Naive B cell (primary cell): ENCODE data around the gene TSR3. TPM values are rescaled to one million over a fixed set of nuclear protein-coding genes. Genes with fewer than 3 reads are reported as not detected.

Experiments used
- ATAC-seq, 2 donors: fragments of 150-1000 bp; cut with Tn5 transposase; 2 replicates each; pipeline ENCODE4 v1.10.0; 2021; ENCODE audit warnings: low read depth in 2 of 2, mild to moderate bottlenecking in 2 of 2, moderate library complexity in 2 of 2
- DNase-seq: peaks from one replicate; pipeline ENCODE4 v3.0.0; 2022
- H3K27ac Mint-ChIP-seq, 6 donors: one replicate each; pipeline ENCODE4 v1.8.0; 2020 to 2022; ENCODE audit warnings: mild to moderate bottlenecking in 6 of 6, mixed read lengths in 6 of 6, moderate library complexity in 5 of 6, inconsistent platforms in 2 of 6
- H3K27me3 Mint-ChIP-seq, 3 donors: one replicate each; pipeline ENCODE4 v1.8.0; 2021 to 2022; ENCODE audit warnings: mixed read lengths in 3 of 3, mild to moderate bottlenecking in 1 of 3
- H3K36me3 Mint-ChIP-seq, 2 donors: one replicate each; pipeline ENCODE4 v1.8.0; 2020 to 2022; ENCODE audit warnings: mixed read lengths in 2 of 2, inconsistent platforms in 1 of 2, mild to moderate bottlenecking in 1 of 2
- H3K4me1 Mint-ChIP-seq, 3 donors: one replicate each; pipeline ENCODE4 v1.8.0; 2020 to 2022; ENCODE audit warnings: mixed read lengths in 3 of 3, inconsistent platforms in 1 of 3, mild to moderate bottlenecking in 1 of 3, moderate library complexity in 1 of 3
- H3K4me3 Mint-ChIP-seq, 8 donors: one replicate each; pipeline ENCODE4 v1.8.0; 2020 to 2022; ENCODE audit warnings: mild to moderate bottlenecking in 8 of 8, mixed read lengths in 8 of 8, moderate library complexity in 8 of 8, inconsistent platforms in 2 of 8
- H3K9me3 Mint-ChIP-seq, 7 donors: one replicate each; pipeline ENCODE4 v1.8.0; 2020 to 2022; ENCODE audit warnings: mixed read lengths in 7 of 7, mild to moderate bottlenecking in 5 of 7, inconsistent platforms in 2 of 7, moderate library complexity in 1 of 7
- polyA plus RNA-seq, 6 donors: library from polyadenylated mRNA; unstranded; fragments of 300-500 nt; fragmentation: Illumina TruSeq; gene quantifications; one replicate each; pipeline ENCODE4 v1.2.3, GENCODE V29; 2021; ENCODE audit warnings: low read depth in 6 of 6

TSR3 gene
- polyA plus RNA-seq, 6 donors from 2014 or later = 87.9 to 103 (median 99.1) TPM

DNA sequence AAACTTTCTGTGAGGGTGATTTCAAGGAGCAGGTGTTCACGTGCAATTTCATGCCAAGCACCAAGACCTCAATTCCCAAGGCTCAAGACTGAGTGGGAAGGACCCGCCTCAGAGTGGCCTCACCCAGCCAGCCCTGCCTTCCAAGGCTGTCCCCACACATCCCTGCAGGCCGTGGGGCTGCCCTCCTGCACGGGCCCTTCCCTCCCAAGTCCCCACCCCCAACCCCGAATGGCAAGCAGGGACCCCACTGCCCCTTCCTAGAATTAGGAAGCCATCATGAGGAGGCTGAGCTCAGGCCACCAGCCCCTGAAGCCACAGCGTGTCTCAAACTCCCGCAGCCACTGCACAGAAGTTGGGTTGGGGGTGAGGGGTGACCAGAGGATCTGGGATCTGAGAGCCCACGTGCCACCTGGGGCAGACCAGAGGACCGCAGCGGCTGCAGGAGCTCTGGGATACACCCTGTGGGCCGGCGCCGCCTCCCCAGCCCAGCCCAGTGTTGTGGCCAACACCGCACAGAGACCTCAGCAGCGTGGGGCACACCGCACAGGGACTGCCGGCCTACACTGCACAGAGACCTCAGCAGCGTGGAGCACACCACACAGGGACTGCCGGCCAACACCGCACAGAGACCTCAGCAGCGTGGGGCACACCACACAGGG lies 20.7 kb upstream of the TSR3 start:
- Mint-ChIP-seq H3K4me1 (peaks cover 0 to 4% (median 4%) of the 10 kb centered on the region in 3 donors), H3K9me3 (no peaks in the 10 kb centered on the region), H3K27me3 (no peaks in the 10 kb centered on the region), H3K36me3 (no peaks in the 10 kb centered on the region), H3K4me3 (no peak overlapping the region), H3K27ac (no peak overlapping the region)
- DNase-seq = no peak
- ATAC-seq = no peak

DNA sequence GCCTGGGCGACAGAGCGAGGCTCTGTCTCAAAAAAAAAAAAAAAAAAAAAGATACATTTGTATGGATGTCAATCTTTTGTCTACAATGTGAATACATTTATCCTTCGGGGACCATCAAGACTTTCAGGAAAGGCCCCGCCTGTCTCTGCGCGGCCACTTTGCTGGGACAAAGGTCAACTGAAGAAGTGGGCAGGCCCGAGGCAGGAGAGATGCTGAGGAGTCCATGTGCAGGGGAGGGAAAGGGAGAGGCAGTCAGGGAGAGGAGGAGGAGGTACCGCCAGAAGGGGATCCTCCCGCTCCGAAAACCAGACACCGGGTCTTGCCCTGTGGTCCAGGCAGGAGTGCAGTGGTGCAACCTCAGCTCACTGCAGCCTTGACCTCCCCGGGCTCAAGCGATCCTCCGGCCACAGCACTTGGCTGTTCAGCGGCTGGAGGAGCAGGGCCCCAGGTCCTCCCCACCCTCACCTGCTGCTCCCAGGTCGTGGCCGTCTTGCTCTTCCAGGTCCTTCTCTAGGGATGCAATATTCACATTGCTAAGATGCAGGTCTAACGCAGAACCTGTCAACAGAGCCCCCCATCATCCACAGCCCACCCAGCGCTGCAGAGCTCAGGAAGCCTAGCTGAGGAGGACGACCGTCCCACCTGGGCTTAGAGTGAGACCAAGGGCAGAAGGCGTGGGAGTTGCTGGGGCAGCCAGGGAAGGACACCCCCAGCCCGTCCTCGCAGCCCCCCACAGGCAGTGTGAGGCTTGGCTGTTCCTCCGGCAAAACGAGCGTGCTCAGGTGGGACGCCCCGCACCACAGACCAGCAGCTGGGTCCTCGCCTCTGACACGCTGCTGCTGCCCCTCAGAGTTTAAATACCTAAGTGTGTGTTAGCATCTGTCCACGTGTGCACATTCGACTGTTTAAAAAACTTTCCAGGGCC lies 19.6 kb upstream of the TSR3 start:
- H3K27ac Mint-ChIP-seq = peak overlapping the region in 1 of 6 donors; percentile 69
- no peak for ATAC-seq

DNA sequence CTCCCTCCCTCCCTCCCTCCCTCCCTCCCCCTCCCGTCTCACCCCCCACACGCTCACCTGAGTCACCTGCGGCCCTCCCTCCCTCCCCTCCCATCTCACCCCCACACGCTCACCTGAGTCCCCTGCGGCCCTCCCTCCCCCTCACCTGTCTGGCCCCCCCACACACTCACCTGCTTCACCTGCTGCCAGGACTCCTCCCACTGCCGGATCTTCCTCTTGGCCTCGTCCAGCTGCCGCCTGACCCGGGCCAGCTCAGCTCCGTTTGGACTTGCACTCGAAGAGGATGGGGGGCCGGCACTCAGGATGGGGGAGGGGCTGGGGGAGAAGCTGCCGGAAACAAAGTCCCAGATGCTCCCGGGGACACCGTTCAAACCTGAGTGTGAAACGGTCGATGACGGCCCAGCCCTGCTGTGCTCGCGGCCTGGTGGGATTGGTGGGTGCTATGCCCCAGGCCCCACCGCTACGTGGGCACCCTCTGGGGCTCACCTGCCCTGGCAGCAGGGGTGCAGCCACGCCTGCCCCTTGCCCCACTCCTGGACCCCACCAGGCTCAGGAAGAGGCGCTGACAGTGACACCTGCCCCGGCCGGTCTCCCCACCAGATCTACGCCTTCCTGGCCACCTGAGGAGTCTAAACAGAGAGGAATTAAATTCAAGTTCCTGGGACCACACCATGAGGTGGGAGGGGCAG lies 16.0 kb upstream of the TSR3 start:
- H3K4me3 Mint-ChIP-seq = no peak overlapping the region
- ATAC-seq (no peak), DNase-seq (no peak)
- H3K27me3 Mint-ChIP-seq = no peaks in the 10 kb centered on the region
- peaks cover 0 to 4% (median 0%) of the 10 kb centered on the region in 3 donors for H3K4me1 Mint-ChIP-seq
- no peaks in the 10 kb centered on the region for H3K9me3 Mint-ChIP-seq
- H3K36me3 Mint-ChIP-seq = no peaks in the 10 kb centered on the region
- no peak overlapping the region for H3K27ac Mint-ChIP-seq

More for the DNA sequence above, 19.6 kb upstream of the TSR3 start:
- H3K9me3 Mint-ChIP-seq = no peaks in the 10 kb centered on the region
- peak overlapping the region in 1 of 8 donors; percentile 9 for H3K4me3 Mint-ChIP-seq
- H3K27me3 Mint-ChIP-seq = no peaks in the 10 kb centered on the region
- DNase-seq = no peak
- H3K4me1 Mint-ChIP-seq = peaks cover 0 to 2% (median under 1%) of the 10 kb centered on the region in 3 donors
- H3K36me3 Mint-ChIP-seq = no peaks in the 10 kb centered on the region

DNA sequence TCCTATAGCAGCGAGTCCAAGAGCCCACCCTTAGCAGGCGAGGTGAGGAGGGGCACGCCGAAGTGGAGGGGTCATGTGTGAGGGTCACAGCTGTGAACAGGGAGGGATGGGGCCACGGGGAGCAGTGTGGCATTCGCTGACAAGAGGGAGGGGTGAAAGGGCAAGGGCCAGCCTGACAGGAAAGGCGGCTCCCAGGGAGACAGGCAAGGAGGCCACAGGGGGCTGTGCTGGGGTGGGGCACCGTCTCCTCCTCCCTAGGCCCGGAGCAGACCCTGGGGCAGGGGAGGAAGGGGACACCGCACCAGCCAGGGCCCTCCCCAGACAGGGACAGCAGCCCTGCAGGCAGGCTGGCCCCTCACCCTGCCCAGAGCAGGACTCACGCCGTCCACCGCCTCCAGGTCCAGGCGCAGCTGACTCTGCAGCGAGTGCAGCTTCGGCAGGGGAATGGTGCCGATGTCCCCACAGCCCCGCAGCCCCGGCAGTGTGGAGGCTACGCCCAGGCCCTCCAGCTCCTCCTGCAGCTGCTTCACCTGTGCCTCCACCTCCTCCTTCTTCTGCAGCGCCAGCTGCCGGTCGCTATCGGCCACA lies 15.1 kb upstream of the TSR3 start:
- H3K9me3 Mint-ChIP-seq = no peaks in the 10 kb centered on the region
- H3K36me3 Mint-ChIP-seq = no peaks in the 10 kb centered on the region
- ATAC-seq (no peak), DNase-seq (no peak)
- peaks cover 0 to 4% (median 0%) of the 10 kb centered on the region in 3 donors for H3K4me1 Mint-ChIP-seq
- peak overlapping the region in 1 of 6 donors; percentile 91 for H3K27ac Mint-ChIP-seq
- peak overlapping the region in 1 of 8 donors; percentile 42 for H3K4me3 Mint-ChIP-seq
- H3K27me3 Mint-ChIP-seq = no peaks in the 10 kb centered on the region

DNA sequence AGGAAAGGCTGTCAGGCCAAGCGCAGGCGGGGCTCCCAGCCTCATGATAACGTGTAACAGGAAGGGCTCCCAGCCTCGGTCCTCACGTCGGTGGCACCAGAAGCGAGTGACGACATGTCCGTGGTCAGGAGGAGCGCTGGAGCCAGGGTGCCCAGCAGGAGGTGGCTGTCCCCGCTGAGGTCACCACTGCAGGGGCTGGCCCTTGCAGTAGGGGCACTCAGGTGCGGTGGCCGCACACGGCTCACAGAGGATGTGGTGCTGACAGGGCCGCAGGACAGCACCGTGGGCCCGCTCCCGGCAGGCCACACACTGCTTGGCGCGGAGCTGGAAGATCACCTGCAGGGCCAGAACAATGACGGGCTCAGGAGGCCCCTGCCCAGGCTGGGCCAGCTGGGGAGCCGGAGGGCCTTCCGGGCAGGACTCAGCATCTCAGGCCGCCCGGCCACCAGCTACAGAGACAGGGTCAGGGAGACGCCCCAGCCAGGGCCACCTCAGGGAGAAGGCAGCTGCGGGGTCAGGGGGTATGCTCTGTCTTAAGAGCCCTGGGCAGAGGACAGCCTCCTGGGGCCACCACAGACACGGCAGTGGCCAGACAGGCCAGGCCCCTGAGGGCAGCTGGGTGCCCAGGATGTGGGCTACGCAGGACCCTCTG lies 14.5 kb upstream of the TSR3 start:
- DNase-seq (no peak), ATAC-seq (no peak)
- Mint-ChIP-seq H3K4me3 (peak overlapping the region in 3 of 8 donors; percentile 42 to 70 (median 61)), H3K27me3 (no peaks in the 10 kb centered on the region), H3K27ac (peak overlapping the region in 2 of 6 donors; percentile 25 to 91), H3K4me1 (peaks cover 0 to 4% (median 0%) of the 10 kb centered on the region in 3 donors), H3K36me3 (no peaks in the 10 kb centered on the region), H3K9me3 (no peaks in the 10 kb centered on the region)

DNA sequence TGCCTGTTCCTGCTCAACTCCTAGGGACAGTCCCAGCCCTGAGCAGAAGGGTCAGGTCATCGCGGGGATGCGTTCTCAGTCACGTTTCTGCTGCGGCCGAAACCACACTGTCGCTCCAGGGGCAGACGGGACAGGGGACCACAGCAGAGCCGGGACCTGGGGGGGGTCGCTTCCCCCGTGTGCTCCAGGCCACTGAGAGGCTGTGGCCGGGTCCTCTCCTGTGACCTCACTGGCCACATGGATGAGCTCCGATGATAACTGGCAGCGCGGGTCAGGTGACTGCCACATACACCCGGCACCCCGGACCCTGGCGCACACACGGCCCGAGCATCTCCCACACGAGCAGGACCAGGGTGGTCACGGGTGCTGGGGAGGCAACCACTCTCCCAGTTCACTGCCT lies 12.8 kb upstream of the TSR3 start:
- H3K27ac Mint-ChIP-seq = no peak overlapping the region
- H3K4me1 Mint-ChIP-seq = peaks cover 0 to 4% (median 0%) of the 10 kb centered on the region in 3 donors
- no peaks in the 10 kb centered on the region for H3K36me3 Mint-ChIP-seq
- H3K4me3 Mint-ChIP-seq = no peak overlapping the region
- ATAC-seq = no peak
- no peak for DNase-seq
- H3K9me3 Mint-ChIP-seq = no peaks in the 10 kb centered on the region
- H3K27me3 Mint-ChIP-seq = no peaks in the 10 kb centered on the region

DNA sequence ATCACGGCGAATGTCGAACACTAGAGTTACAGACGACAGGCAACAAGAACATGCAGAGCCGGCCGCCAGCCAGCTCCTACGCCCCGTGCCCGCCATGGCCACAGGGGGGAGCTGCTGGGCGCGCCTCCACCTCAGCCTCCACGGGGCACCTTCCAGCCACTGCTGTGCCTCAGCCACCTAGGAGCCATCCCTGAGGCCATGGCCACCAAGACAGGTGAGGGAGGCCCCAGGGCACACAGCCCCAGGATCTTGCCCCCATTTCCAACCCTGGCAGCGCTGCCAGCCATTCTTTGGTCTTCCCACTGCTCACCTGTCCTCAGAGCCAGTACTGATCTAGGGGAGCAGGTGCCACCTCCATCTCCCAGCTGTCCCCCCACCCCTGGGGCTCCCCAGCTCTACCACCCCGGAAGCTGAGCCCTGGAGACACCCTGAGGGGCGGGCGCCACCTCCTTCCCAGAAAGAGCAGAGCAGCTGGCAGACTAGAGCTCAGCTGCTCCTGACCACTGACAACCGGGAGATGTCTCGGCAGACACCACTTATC lies 11.9 kb upstream of the TSR3 start:
- no peak overlapping the region for H3K4me3 Mint-ChIP-seq
- no peaks in the 10 kb centered on the region for H3K36me3 Mint-ChIP-seq
- ATAC-seq (peak; percentile 94 to 97), DNase-seq (peak; percentile 62)
- peak overlapping the region in 3 of 6 donors; percentile 42 to 69 (median 60) for H3K27ac Mint-ChIP-seq
- H3K9me3 Mint-ChIP-seq = no peaks in the 10 kb centered on the region
- H3K27me3 Mint-ChIP-seq = no peaks in the 10 kb centered on the region
- H3K4me1 Mint-ChIP-seq = peaks cover 0 to 4% (median 0%) of the 10 kb centered on the region in 3 donors

DNA sequence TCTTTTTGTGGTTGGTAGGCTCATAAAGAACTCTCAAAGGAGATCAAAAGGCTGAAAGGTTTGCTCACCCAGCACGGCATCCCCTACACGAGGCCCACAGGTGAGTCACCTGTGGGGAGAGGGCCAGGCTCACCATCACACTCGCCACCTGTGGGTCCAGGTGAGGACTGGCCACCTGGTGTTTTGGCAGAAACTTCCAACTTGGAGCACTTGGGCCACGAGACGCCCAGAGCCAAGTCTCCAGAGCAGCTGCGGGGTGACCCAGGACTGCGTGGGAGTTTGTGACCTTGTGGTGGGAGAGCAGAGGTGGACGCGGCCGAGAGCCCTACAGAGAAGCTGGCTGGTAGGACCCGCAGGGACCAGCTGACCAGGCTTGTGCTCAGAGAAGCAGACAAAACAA lies 11.1 kb upstream of the TSR3 start:
- Mint-ChIP-seq H3K36me3 (no peaks in the 10 kb centered on the region), H3K27me3 (no peaks in the 10 kb centered on the region), H3K4me1 (peaks cover 3 to 4% (median 4%) of the 10 kb centered on the region in 3 donors), H3K4me3 (peak overlapping the region in 1 of 8 donors; percentile 23), H3K9me3 (no peaks in the 10 kb centered on the region), H3K27ac (peak overlapping the region in 2 of 6 donors; percentile 29 to 61)
- no peak for ATAC-seq
- DNase-seq = no peak

DNA sequence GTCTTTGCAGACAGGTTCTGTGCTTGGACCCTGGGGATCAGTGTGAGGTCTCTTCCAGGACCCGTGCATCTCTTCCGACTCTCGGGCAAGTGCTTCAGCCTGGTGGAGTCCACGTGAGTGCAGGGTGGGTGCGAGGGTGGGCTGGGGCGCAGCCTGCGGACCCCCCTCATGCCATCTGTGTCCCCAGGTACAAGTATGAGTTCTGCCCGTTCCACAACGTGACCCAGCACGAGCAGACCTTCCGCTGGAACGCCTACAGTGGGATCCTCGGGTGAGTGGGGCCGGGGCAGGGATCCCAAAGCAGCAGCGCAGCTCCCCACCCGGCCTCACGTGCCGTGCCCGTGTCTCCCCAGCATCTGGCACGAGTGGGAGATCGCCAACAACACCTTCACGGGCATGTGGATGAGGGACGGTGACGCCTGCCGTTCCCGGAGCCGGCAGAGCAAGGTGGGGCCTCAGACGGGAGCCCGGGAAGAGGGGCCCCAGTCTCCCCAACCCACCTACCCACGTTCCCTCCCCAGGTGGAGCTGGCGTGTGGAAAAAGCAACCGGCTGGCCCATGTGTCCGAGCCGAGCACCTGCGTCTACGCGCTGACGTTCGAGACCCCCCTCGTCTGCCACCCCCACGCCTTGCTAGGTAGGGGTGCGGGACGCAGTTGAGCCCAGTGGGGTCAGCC lies 10.1 kb upstream of the TSR3 start:
- H3K36me3 Mint-ChIP-seq = no peaks in the 10 kb centered on the region

DNA sequence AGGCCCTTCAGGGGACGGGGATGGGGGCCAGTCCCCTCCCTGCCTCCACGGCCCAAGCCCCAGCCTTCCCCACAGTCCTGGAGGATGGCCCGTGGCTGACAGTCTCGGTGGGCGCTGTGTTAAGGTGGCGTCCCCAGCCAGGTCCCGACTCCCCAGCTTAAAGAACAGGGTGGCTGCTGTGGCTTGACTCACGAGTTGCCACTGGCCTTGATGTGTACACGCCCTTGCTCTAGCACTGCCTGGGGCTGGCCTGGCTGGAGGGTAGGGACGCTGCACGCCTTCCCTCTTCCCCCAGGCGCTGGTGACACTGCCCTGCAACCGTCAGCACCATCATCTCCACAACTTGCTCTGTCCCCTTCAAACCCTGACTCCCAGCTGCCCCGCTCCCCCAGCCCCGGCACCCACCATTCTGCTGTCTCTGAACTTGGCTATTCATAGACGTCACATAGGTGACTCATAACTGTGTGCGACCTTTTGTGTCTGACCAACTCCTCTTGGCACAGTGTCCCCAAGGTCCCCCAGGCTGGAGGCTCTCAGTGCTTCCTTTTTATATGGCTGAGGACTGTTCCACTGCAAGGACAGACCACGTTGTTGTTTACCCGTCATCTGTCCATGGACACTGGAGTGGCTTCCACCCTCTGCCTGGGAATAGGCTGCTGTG lies 6.4 kb upstream of the TSR3 start:
- peak overlapping the region in 3 of 6 donors; percentile 6 to 84 (median 54) for H3K27ac Mint-ChIP-seq
- no peaks in the 10 kb centered on the region for H3K9me3 Mint-ChIP-seq
- peaks cover 20 to 25% (median 21%) of the 10 kb centered on the region in 3 donors for H3K4me1 Mint-ChIP-seq
- H3K4me3 Mint-ChIP-seq = peak overlapping the region in 3 of 8 donors; percentile 11 to 74 (median 16)
- no peak for DNase-seq
- no peak for ATAC-seq
- no peaks in the 10 kb centered on the region for H3K27me3 Mint-ChIP-seq
- H3K36me3 Mint-ChIP-seq = no peaks in the 10 kb centered on the region

More for the DNA sequence above, 10.1 kb upstream of the TSR3 start:
- DNase-seq = no peak
- H3K9me3 Mint-ChIP-seq = no peaks in the 10 kb centered on the region
- H3K4me3 Mint-ChIP-seq = no peak overlapping the region
- no peak for ATAC-seq
- peak overlapping the region in 1 of 6 donors; percentile 39 for H3K27ac Mint-ChIP-seq
- H3K4me1 Mint-ChIP-seq = peaks cover 3 to 4% (median 4%) of the 10 kb centered on the region in 3 donors
- H3K27me3 Mint-ChIP-seq = no peaks in the 10 kb centered on the region

DNA sequence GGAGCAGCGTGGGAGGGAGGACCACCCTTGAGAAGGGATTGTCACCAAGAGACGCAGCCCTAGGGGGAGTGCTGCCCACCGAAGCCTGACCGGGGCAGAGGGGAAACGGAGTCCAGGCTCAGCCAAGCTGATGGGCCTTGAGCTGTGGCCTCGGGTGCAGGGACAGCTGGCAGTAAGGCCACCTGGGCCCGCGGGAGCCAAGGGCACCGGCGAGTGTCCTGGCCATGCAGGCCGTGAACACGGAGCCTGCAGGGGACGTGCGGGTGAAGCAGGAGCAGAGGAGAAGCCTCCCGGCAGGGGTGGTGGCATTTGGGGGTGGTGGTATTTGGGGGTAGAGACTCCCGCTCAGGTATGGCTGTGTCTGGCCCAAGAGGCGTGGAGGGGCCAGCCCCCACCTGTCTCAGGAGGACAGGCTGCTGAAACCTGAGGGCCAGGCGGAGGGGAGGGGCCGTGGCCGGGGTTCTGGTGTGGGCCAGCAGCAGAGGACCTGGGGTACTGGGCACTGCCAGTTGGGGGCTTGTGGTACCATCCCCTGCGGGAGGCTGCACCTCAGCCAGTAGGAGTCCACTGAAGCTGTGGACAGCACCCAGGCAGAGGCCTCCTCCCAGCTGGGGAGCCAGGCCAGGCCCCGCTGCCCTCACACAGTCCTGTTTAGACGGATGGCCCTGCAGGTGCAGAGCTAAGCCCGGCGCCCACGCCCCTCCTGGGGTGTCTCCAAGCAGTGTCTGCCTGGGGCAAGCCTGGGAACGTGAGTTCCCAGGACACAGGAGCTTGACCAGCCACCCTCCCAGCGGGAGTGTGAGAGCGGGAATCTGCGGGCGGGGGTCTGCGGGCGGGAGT lies 4.6 kb upstream of the TSR3 start:
- no peaks in the 10 kb centered on the region for H3K36me3 Mint-ChIP-seq
- H3K4me1 Mint-ChIP-seq = peaks cover 24 to 32% (median 31%) of the 10 kb centered on the region in 3 donors
- no peak for ATAC-seq
- H3K4me3 Mint-ChIP-seq = peak overlapping the region in 2 of 8 donors; percentile 62 to 71
- no peak for DNase-seq
- peak overlapping the region in 2 of 6 donors; percentile 56 to 59 for H3K27ac Mint-ChIP-seq
- no peaks in the 10 kb centered on the region for H3K9me3 Mint-ChIP-seq
- no peaks in the 10 kb centered on the region for H3K27me3 Mint-ChIP-seq
